Measurements from ENCODE around the gene CPA1.

CPA1 gene

DNA sequence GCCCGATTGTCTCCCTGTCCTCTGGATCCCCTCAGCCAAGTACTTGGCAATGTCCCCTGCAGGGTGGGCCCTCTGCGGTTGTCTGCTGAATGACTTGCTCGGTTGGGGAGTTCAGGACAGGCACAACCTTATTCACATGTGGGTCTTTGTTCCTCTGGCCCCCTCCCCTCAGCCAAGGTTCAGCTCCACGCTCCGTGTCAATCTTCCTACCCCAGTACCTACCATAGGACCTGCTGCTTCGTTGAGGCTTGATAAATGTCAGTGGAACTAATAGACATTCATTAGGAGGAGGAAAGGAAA is 28.6 kb upstream of the CPA1 start:
- TF ChIP-seq CTCF (IDR thresholded peaks at IDR 0.05; ENCODE audit: unreplicated experiment in 3 of 3): no peak
- Mint-ChIP-seq H3K27ac (peak overlapping the region; percentile 95 to 99 (median 99)), H3K36me3 (ENCODE audit: low read depth) (no peaks in the 10 kb centered on the region), H3K9me3 (no peaks in the 10 kb centered on the region), H3K4me1 (peaks cover 85% of the 10 kb centered on the region), H3K4me3 (no peak overlapping the region), H3K27me3 (ENCODE audit: low read depth) (no peaks in the 10 kb centered on the region)

- H3K4me1 Mint-ChIP-seq: peaks cover 90% of the 10 kb centered on the region
- no peaks in the 10 kb centered on the region for H3K27me3 Mint-ChIP-seq (ENCODE audit: low read depth)
- H3K36me3 Mint-ChIP-seq (ENCODE audit: low read depth): no peaks in the 10 kb centered on the region
- no peaks in the 10 kb centered on the region for H3K9me3 Mint-ChIP-seq
- no peak overlapping the region for H3K4me3 Mint-ChIP-seq
- peak overlapping the region; percentile 95 to 99 (median 99) for H3K27ac Mint-ChIP-seq
- TF ChIP-seq CTCF (IDR thresholded peaks at IDR 0.05; ENCODE audit: unreplicated experiment in 3 of 3): no peak
These were observed 27.9 kb upstream of the CPA1 start for GRCh38 chr7:130352194-130353074.

- Mint-ChIP-seq H3K4me3 (peak overlapping the region in 1 of 3 experiments; percentile 0), H3K36me3 (ENCODE audit: low read depth) (no peaks in the 10 kb centered on the region), H3K27me3 (ENCODE audit: low read depth) (no peaks in the 10 kb centered on the region), H3K27ac (peak overlapping the region; percentile 95 to 99 (median 99)), H3K9me3 (no peaks in the 10 kb centered on the region), H3K4me1 (peaks cover 88% of the 10 kb centered on the region)
- TF ChIP-seq CTCF (IDR thresholded peaks at IDR 0.05; ENCODE audit: unreplicated experiment in 3 of 3): no peak
These were observed 27.1 kb upstream of the CPA1 start for GRCh38 chr7:130353196-130353595.

DNA sequence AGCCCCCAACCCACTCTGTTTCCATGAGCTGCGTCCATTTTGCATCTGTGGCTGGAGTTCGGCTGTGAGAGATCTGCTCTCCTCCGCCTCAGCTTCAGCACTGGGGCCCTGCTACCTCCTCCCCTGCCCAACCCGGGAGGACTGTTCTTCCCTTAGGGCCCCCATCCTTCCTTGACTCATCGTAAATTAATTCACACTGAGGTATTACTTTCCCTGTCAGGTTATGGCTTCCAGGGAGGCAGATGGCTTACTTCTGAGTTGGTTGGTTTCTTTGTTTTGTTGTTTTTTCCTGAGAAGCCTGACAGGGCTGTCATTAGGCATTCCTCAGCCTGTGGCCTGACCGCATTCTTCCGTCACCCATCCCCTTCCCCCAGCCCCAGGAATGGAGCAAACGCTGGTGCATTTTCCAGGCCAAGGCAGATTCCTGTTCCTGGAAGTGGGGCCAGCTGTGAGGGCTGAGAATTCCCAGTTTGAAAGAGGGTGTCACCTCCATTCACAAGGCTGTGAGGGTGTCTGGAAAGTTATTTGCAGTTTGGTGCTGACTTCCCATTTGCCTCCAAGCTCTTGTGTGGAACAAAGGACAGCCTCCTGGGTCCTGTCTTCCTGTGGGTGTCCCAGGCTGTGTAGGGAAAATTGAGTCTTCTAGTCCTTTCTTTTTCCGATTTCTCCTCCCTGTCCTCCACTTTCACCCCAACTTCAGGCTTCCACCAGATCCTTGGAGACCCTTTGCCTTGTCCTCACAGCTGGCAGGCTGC is 24.0 kb upstream of the CPA1 start:
- no peaks in the 10 kb centered on the region for H3K27me3 Mint-ChIP-seq (ENCODE audit: low read depth)
- TF ChIP-seq CTCF (IDR thresholded peaks at IDR 0.05; ENCODE audit: unreplicated experiment in 3 of 3): no peak

DNA sequence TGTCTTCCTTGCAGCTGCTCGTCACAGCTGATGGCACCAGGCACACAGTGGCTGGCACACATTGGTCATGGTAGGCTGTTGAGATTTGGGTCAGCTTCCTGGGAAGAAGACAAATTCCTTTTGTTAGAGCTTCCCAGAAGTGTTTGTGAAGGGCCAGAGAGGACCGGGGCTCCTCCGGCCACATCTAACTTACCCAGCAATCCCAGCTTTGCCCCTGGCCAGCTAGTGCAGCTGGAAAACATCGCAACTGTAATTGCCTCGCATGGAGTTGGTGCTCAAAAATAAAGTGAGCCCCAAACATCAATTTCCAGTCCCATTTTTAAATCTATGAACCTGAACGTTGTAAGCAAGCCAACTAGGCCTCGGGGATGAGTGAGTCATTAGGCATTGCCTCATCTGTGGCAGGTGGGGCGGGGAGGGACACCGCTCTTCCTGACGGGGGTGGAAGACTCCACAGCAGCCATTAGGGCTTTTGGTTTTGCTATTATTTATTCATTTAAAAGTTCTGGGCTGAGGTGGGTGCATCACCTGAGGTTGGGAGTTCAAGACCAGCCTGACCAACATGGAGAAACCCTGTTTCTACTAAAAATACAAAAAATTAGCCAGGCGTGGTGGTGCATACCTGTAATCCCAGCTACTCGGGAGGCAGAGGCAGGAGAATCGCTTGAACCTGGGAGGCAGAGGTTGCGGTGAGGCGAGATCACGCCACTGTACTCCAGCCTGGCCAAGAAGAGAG is 23.2 kb upstream of the CPA1 start:
- Mint-ChIP-seq H3K36me3 (ENCODE audit: low read depth) (no peaks in the 10 kb centered on the region), H3K4me1 (peaks cover 57% of the 10 kb centered on the region), H3K4me3 (peak overlapping the region in 2 of 3 experiments; percentile 40 to 61), H3K27ac (peak overlapping the region; percentile 99 to 100 (median 99)), H3K9me3 (peaks cover 16% of the 10 kb centered on the region), H3K27me3 (ENCODE audit: low read depth) (no peaks in the 10 kb centered on the region)
- TF ChIP-seq CTCF (IDR thresholded peaks at IDR 0.05; ENCODE audit: unreplicated experiment in 3 of 3): no peak

More for the DNA sequence above, 24.0 kb upstream of the CPA1 start:
- peaks cover 64% of the 10 kb centered on the region for H3K4me1 Mint-ChIP-seq
- H3K4me3 Mint-ChIP-seq: peak overlapping the region; percentile 28 to 61 (median 40)
- H3K9me3 Mint-ChIP-seq: peaks cover 16% of the 10 kb centered on the region
- peak overlapping the region; percentile 99 to 100 (median 99) for H3K27ac Mint-ChIP-seq
- H3K36me3 Mint-ChIP-seq (ENCODE audit: low read depth): no peaks in the 10 kb centered on the region
